Measurements from ENCODE around the gene NAPA.
A peak's percentile ranks its signal among the peaks of the same experiment; 100 is the strongest.
"Not testable (repeated sequence)": the region's sequence is repeated elsewhere in the genome, so short reads cannot be mapped to it uniquely, and the experiment has no call there.

NAPA gene

GRCh38 chr19:47487551-47488515, 27.0 kb downstream of the NAPA start:
- no peak overlapping the region for H3K4me3 Mint-ChIP-seq
- ATAC-seq (no peak), DNase-seq (ENCODE audit: low spot score in 2 of 2) (no peak)
- H3K36me3 Mint-ChIP-seq = peaks cover 37% of the 10 kb centered on the region
- no peaks in the 10 kb centered on the region for H3K9me3 Mint-ChIP-seq
- H3K27ac Mint-ChIP-seq = peak overlapping the region; percentile 40
- H3K4me1 Mint-ChIP-seq = peaks cover 30% of the 10 kb centered on the region

DNA sequence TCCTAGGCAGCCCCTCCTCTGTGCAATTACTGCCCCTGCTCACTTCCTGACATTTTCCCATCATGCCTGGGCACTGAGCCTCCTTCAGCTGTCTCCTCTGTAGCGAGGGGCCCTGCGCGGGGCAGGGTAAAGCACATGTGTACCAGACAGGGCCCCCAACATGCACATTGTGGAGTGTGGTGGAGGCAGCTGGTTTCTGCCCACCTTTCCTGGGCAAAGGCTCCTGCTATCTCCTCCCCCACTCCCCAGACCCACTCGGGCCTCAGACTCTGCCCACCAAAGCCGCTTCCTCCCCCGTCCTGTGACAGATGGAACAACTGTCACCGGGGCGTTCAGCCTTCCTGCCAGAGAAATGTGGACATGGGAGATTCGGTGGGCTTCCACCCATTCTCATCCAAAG, 28.0 kb downstream of the NAPA start:
- Mint-ChIP-seq H3K9me3 (no peaks in the 10 kb centered on the region), H3K4me3 (no peak overlapping the region), H3K4me1 (peaks cover 30% of the 10 kb centered on the region), H3K27ac (peak overlapping the region; percentile 40), H3K36me3 (peaks cover 37% of the 10 kb centered on the region)
- ATAC-seq = no peak
- no peak for DNase-seq (ENCODE audit: low spot score in 2 of 2)

DNA sequence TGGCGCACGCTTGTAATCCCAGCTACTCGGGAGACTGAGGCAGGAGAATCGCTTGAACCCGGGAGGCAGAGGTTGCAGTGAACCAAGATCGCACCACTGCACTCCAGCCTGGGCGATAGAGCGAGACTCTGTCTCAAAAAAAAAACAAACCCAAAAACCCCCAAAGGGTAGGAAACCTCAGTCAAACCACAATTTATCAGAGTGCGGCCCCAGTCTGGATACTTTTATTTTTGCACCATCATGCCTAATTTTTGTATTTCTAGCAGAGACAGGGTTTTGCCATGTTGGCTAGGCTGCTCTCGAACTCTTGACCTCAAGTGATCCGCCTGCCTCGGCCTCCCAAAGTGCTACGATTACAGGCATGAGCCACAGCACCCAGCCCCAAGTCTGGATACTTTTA, 28.6 kb downstream of the NAPA start:
- H3K9me3 Mint-ChIP-seq; DNase-seq (ENCODE audit: low spot score in 2 of 2); ATAC-seq; H3K4me3 Mint-ChIP-seq; H3K27ac Mint-ChIP-seq: not testable (repeated sequence)
- peaks cover 30% of the 10 kb centered on the region for H3K4me1 Mint-ChIP-seq
- H3K36me3 Mint-ChIP-seq = peaks cover 37% of the 10 kb centered on the region

DNA sequence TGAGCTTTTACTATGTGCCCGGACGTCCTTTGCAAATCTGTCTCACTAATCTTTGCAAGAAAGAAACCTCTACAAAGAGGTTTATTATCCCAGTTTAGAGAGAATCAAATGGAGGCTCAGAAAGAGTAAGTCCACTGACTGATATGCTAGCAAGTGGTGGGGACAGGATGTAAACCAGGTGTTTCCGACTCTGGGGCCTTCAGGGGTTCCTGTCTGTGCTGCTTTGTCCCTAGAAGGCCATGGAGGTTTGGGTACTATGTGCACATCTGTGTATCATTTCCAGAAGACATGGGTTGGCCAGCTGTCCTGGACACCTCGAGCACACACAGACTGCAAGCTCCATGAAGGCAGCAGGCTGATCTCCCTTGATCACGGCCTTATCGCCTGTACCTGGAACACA, 29.7 kb downstream of the NAPA start:
- peak overlapping the region; percentile 98 for H3K27ac Mint-ChIP-seq
- H3K36me3 Mint-ChIP-seq = peaks cover 32% of the 10 kb centered on the region

GRCh38 chr19:47483800-47484690, 30.8 kb downstream of the NAPA start, which contains the start of gene KPTN:
TSS of gene KPTN (minus strand) at chr19:47484219. CDS start at chr19:47484160, 59 bp downstream.
- peak; percentile 93 to 97 for DNase-seq (ENCODE audit: low spot score in 2 of 2)
- peaks cover 21% of the 10 kb centered on the region for H3K36me3 Mint-ChIP-seq
- no peaks in the 10 kb centered on the region for H3K9me3 Mint-ChIP-seq
- peaks cover 24% of the 10 kb centered on the region for H3K4me1 Mint-ChIP-seq
- H3K4me3 Mint-ChIP-seq = peak within 1 kb of the TSS; percentile 87
- peak within 1 kb of the TSS; percentile 98 for H3K27ac Mint-ChIP-seq
- ATAC-seq = peak; percentile 95

More for the DNA sequence above, 29.7 kb downstream of the NAPA start:
- no peak for ATAC-seq
- H3K9me3 Mint-ChIP-seq = no peaks in the 10 kb centered on the region
- DNase-seq (ENCODE audit: low spot score in 2 of 2) = no peak
- peak overlapping the region; percentile 87 for H3K4me3 Mint-ChIP-seq
- peaks cover 28% of the 10 kb centered on the region for H3K4me1 Mint-ChIP-seq

- H3K4me3 Mint-ChIP-seq = peak overlapping the region; percentile 87
- ATAC-seq (no peak), DNase-seq (ENCODE audit: low spot score in 2 of 2) (no peak)
- peak overlapping the region; percentile 98 for H3K27ac Mint-ChIP-seq
- peaks cover 24% of the 10 kb centered on the region for H3K4me1 Mint-ChIP-seq
- H3K9me3 Mint-ChIP-seq = no peaks in the 10 kb centered on the region
- peaks cover 21% of the 10 kb centered on the region for H3K36me3 Mint-ChIP-seq
Observed at GRCh38 chr19:47483200-47483599, 31.7 kb downstream of the NAPA start.

- Mint-ChIP-seq H3K27ac (peak overlapping the region; percentile 32), H3K4me3 (no peak overlapping the region), H3K4me1 (peaks cover 16% of the 10 kb centered on the region)
Observed at GRCh38 chr19:47481460-47482052, 33.3 kb downstream of the NAPA start.

GRCh38 chr19:47480658-47481057, 34.2 kb downstream of the NAPA start:
- ATAC-seq = no peak
- peaks cover 15% of the 10 kb centered on the region for H3K4me1 Mint-ChIP-seq
- no peak overlapping the region for H3K4me3 Mint-ChIP-seq
- H3K9me3 Mint-ChIP-seq = no peaks in the 10 kb centered on the region
- no peak for DNase-seq (ENCODE audit: low spot score in 2 of 2)
- H3K36me3 Mint-ChIP-seq = peaks cover 10% of the 10 kb centered on the region
- no peak overlapping the region for H3K27ac Mint-ChIP-seq

More at GRCh38 chr19:47481460-47482052, 33.3 kb downstream of the NAPA start:
- DNase-seq (ENCODE audit: low spot score in 2 of 2) (no peak), ATAC-seq (no peak)
- Mint-ChIP-seq H3K9me3 (no peaks in the 10 kb centered on the region), H3K36me3 (peaks cover 10% of the 10 kb centered on the region)

DNA sequence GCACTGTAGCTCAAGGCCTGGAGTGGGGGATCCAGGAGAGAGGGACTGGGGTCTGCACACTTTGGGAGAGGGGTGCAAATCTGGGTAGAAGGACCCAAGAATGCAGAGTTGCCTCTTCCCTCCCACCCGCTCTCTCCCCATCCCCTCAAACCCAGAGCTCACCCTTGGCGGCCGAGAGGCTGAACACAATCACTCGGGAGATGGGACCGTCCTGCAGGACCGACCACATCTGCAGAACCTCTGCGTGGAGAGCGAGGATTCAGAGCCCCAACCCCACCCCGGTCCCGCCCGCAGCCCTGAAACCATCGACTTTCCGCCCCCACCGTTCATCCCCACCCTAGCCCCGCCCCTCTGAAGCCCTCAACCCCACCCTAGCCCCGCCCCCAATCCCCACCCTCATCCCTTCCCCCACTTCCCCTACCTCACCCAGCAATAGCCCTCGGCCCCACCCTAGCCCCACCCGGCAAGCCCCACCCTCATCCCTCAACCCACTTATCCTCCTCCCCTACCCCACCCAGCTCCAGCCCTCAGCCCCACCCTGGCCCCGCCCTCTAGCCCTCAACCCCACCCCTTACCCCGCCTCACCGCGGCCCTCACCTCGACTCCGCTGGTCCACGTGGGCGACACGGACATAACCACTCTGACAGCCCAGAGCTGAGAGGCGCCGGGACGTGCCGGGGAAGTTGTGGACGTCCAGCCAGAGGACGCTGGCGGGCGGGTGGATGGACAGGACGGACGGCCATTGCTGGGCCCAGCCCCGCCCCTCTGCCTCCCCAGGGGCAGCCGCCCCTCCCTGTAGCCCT, 35.0 kb downstream of the NAPA start:
- H3K36me3 Mint-ChIP-seq = peaks cover 10% of the 10 kb centered on the region
- H3K27ac Mint-ChIP-seq = no peak overlapping the region
- H3K9me3 Mint-ChIP-seq = no peaks in the 10 kb centered on the region
- ATAC-seq (no peak), DNase-seq (ENCODE audit: low spot score in 2 of 2) (no peak)
- H3K4me3 Mint-ChIP-seq = no peak overlapping the region
- H3K4me1 Mint-ChIP-seq = peaks cover 12% of the 10 kb centered on the region

- no peak overlapping the region for H3K27ac Mint-ChIP-seq
- no peak for ATAC-seq
- no peak for DNase-seq (ENCODE audit: low spot score in 2 of 2)
- H3K9me3 Mint-ChIP-seq = no peaks in the 10 kb centered on the region
- H3K36me3 Mint-ChIP-seq = no peaks in the 10 kb centered on the region
- H3K4me3 Mint-ChIP-seq = no peak overlapping the region
- H3K4me1 Mint-ChIP-seq = peaks cover 5% of the 10 kb centered on the region
Observed at GRCh38 chr19:47476438-47476972, 38.4 kb downstream of the NAPA start.

DNA sequence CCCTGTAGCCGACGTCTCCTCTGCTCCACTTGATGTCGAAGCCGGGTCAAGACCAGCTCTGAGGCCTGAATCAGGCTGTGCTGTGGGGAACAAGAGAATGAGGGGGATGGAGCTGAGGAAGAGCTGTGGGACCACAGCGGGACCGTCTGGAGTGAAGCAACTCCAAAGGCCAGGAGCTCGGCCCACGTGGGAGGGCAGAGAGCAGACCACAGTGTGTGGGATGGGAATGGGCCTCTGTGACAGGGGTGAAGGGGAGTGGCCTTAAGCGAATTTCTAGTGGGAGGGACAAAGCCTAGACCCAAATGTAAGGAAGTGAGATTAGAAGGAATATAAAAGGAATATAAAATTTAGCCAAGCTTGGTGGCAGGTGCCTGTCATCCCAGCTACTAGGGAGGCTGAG, 39.4 kb downstream of the NAPA start:
- H3K27ac Mint-ChIP-seq = no peak overlapping the region
- DNase-seq (ENCODE audit: low spot score in 2 of 2) = no peak

DNA sequence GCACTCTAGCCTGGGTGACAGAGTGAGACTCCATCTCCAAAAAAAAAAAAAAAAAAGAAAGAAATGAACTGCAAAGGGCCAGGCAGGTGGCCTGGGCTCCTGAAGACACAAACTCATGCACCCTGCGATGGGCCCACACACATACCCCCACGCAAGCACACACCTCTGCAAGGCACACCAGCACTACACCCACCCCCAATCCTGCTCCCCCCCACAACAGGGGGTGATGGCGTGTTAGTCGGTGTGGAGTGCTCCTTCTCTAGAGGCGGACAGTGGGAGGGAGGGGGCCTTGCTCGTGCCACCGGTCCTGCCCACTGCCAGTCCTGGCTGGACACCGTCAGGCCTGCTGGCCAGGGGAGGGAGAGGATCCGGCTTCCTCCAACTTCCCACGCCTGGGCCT, 41.5 kb downstream of the NAPA start:
- ATAC-seq = no peak
- H3K4me3 Mint-ChIP-seq = no peak overlapping the region
- H3K4me1 Mint-ChIP-seq = peaks cover 20% of the 10 kb centered on the region
- H3K27ac Mint-ChIP-seq = no peak overlapping the region
- no peaks in the 10 kb centered on the region for H3K36me3 Mint-ChIP-seq
- DNase-seq (ENCODE audit: low spot score in 2 of 2) = no peak
- no peaks in the 10 kb centered on the region for H3K9me3 Mint-ChIP-seq

More for the DNA sequence above, 39.4 kb downstream of the NAPA start:
- H3K4me1 Mint-ChIP-seq = peaks cover 16% of the 10 kb centered on the region
- H3K9me3 Mint-ChIP-seq = no peaks in the 10 kb centered on the region
- ATAC-seq = no peak
- no peak overlapping the region for H3K4me3 Mint-ChIP-seq
- H3K36me3 Mint-ChIP-seq = no peaks in the 10 kb centered on the region

GRCh38 chr19:47471733-47472457, 43.0 kb downstream of the NAPA start, which contains the start of gene SLC8A2:
TSS of gene SLC8A2 (minus strand) at chr19:47471893. CDS start at chr19:47466403, 5,490 bp downstream.
- peak; percentile 43 for ATAC-seq
- no peak for DNase-seq (ENCODE audit: low spot score in 2 of 2)
- H3K4me3 Mint-ChIP-seq = peak within 1 kb of the TSS; percentile 22
- H3K27ac Mint-ChIP-seq = no peak within 1 kb of the TSS
- no peaks in the 10 kb centered on the region for H3K9me3 Mint-ChIP-seq
- H3K36me3 Mint-ChIP-seq = no peaks in the 10 kb centered on the region
- H3K4me1 Mint-ChIP-seq = peaks cover 20% of the 10 kb centered on the region
